PFSK-1 (cell line): ENCODE data around the gene CCSER2. TPM values are rescaled to one million over a fixed set of nuclear protein-coding genes. Genes with fewer than 3 reads are reported as not detected.

Source experiments
- FOXP2 ChIP-seq: optimal IDR thresholded peaks from 2 replicates; pipeline ENCODE3; 2011; ENCODE audit warnings: borderline replicate concordance, control low read depth, inconsistent platforms; ENCODE audit not compliant: insufficient read depth; ENCODE audit errors: extremely low read length, extremely low read depth
- POLR2AphosphoS5 ChIP-seq: IDR thresholded peaks from 2 replicates; pipeline ENCODE4 v1.6.1; 2012; ENCODE audit warnings: low read depth, mild to moderate bottlenecking, control low read depth, low read length, moderate library complexity
- SIN3A ChIP-seq: IDR thresholded peaks from 2 replicates; pipeline ENCODE4 v1.6.1; 2012; ENCODE audit warnings: mild to moderate bottlenecking, low read length, moderate library complexity, borderline replicate concordance; ENCODE audit not compliant: insufficient read depth
- TAF1 ChIP-seq: IDR thresholded peaks from 2 replicates; pipeline ENCODE4 v1.6.1; 2012; ENCODE audit warnings: low read length, control low read depth, borderline replicate concordance; ENCODE audit not compliant: insufficient read depth
- polyA plus RNA-seq: library from polyadenylated mRNA; unstranded; fragments of >200 nt; gene quantifications from one replicate; pipeline ENCODE4 v1.2.1, GENCODE V29; 2012; ENCODE audit warnings: low read depth, missing spikeins; ENCODE audit not compliant: insufficient read length
- TF ChIP-seq, protein P1 (sequence below), 2 experiments: IDR thresholded peaks; 2 replicates each; pipeline versions ENCODE4 v1.6.1 to v1.8.0; 2011 to 2012; ENCODE audit warnings: low read depth in 2 of 2, low read length in 2 of 2, control low read depth in 1 of 2, inconsistent platforms in 1 of 2, mild to moderate bottlenecking in 1 of 2, moderate library complexity in 1 of 2; ENCODE audit not compliant: insufficient read depth in 1 of 2

CCSER2 gene, protein sequence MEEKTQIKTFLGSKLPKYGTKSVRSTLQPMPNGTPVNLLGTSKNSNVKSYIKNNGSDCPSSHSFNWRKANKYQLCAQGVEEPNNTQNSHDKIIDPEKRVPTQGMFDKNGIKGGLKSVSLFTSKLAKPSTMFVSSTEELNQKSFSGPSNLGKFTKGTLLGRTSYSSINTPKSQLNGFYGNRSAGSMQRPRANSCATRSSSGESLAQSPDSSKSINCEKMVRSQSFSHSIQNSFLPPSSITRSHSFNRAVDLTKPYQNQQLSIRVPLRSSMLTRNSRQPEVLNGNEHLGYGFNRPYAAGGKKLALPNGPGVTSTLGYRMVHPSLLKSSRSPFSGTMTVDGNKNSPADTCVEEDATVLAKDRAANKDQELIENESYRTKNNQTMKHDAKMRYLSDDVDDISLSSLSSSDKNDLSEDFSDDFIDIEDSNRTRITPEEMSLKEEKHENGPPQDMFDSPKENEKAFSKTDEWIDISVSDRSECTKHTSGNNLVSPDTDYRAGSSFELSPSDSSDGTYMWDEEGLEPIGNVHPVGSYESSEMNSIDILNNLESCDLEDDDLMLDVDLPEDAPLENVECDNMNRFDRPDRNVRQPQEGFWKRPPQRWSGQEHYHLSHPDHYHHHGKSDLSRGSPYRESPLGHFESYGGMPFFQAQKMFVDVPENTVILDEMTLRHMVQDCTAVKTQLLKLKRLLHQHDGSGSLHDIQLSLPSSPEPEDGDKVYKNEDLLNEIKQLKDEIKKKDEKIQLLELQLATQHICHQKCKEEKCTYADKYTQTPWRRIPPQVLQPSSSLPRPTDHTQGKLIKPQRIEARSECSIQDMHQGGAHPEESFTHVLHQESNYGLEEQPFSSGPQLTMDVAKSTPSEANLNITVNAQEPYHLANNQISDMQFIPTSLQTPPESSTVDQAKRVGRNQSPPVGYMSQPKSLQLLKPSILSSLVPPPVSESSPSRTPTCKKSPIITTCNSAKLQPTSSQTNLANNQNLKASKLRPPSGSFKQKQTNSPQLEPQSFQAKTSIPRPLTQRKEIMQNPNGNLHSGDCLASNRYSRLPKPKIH
- 11.3 TPM for polyA plus RNA-seq

DNA sequence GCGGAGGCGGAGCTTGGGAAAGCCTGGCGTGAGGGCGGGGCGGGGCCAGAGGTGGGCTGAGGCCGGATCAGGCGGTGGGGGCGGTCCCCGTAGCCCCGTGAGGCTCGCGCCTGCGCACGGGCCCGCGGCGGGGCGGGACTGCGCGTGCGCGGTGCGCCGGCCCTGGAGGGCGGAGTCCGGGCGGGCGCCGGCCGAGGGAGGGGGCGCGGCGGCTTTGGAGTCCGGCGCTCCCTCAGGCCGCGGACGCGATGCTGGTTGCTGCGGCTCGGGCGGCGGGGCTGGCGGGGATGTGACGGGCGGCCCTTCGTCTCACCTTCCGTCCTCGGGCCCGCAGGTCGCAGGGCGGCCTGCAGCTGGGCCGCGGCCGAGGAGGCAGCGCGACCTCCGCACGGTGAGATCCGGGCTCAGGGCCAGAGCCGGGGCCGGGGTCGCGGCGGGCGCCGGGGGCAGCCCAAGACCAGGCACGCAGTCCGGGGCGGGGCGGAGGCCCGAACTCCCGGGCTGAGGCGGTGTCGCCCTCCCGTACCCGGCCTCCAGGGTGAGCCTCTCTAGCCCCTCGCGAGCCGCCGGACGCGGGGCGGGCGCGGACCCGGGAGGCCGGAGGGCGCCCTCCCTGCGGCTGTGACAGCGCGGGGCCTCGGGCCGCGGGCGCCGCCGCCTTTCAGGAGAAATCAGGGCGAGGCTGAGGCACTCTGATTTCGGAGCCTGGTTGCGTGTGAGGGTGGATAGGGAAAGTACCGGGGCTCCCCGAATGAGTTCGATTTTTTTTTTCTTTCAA is at the start of gene CCSER2:
Gene CCSER2, plus strand, starts transcription at position 172 of the 778 bp plus-strand sequence. CDS start 42,464 bp downstream, outside the sequence.
- TF ChIP-seq SIN3A (no peak), TAF1 (peak; percentile 63; the same call in 1 of the 2 replicates), FOXP2 (peak; percentile 36), POLR2AphosphoS5 (peak; percentile 63)
- TF ChIP-seq, protein P1, sequence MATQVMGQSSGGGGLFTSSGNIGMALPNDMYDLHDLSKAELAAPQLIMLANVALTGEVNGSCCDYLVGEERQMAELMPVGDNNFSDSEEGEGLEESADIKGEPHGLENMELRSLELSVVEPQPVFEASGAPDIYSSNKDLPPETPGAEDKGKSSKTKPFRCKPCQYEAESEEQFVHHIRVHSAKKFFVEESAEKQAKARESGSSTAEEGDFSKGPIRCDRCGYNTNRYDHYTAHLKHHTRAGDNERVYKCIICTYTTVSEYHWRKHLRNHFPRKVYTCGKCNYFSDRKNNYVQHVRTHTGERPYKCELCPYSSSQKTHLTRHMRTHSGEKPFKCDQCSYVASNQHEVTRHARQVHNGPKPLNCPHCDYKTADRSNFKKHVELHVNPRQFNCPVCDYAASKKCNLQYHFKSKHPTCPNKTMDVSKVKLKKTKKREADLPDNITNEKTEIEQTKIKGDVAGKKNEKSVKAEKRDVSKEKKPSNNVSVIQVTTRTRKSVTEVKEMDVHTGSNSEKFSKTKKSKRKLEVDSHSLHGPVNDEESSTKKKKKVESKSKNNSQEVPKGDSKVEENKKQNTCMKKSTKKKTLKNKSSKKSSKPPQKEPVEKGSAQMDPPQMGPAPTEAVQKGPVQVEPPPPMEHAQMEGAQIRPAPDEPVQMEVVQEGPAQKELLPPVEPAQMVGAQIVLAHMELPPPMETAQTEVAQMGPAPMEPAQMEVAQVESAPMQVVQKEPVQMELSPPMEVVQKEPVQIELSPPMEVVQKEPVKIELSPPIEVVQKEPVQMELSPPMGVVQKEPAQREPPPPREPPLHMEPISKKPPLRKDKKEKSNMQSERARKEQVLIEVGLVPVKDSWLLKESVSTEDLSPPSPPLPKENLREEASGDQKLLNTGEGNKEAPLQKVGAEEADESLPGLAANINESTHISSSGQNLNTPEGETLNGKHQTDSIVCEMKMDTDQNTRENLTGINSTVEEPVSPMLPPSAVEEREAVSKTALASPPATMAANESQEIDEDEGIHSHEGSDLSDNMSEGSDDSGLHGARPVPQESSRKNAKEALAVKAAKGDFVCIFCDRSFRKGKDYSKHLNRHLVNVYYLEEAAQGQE (IDR thresholded peaks at IDR 0.05; ENCODE audit: insufficient read depth in 1 of 2, low read depth in 2 of 2, low read length in 2 of 2), result no peak

DNA sequence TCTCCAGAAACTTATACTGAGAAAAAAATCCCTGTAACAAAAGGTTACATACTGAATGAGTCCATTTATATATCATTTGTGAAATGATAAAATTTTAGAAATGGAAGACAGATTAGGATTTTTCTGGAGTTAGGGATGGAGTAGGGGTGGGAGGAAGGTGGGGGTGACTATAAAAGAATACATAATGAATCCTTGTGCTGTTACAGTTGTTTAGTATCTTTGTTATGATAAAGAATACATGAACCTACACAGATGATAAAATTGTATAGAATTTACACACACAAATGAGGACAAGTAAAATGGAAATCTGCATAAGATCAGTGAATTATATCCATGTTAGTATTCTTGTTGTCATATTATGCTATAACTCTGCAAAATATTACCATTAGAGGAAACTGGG is 41.7 kb upstream of the CCSER2 start:
- TF ChIP-seq POLR2AphosphoS5 (no peak), FOXP2 (no peak), SIN3A (no peak), TAF1 (no peak)
- TF ChIP-seq, protein P1 (IDR thresholded peaks at IDR 0.05; ENCODE audit: insufficient read depth in 1 of 2, low read depth in 2 of 2, low read length in 2 of 2), result no peak

DNA sequence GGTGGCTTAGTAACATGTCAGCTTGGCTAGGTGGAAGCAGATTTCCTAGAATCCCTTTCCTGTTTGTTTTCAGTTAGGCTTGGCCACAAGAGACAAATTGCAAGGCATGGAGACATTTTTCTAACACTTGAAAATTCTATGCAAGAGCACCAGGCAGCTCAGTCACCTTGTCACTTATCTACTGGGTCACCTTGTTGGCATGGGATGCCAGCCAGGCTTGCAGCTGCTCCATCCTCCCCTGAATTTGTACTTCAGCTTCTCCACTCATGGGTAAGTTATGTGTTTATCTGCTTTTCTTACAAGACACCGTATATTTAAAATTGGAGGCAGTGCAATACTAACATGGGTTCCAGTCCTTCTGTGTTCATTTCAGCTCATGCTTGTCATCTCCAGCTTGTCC is 40.2 kb upstream of the CCSER2 start:
- TF ChIP-seq POLR2AphosphoS5 (no peak), TAF1 (no peak), FOXP2 (no peak), SIN3A (no peak)
- TF ChIP-seq, protein P1 (IDR thresholded peaks at IDR 0.05; ENCODE audit: insufficient read depth in 1 of 2, low read depth in 2 of 2, low read length in 2 of 2), result no peak

DNA sequence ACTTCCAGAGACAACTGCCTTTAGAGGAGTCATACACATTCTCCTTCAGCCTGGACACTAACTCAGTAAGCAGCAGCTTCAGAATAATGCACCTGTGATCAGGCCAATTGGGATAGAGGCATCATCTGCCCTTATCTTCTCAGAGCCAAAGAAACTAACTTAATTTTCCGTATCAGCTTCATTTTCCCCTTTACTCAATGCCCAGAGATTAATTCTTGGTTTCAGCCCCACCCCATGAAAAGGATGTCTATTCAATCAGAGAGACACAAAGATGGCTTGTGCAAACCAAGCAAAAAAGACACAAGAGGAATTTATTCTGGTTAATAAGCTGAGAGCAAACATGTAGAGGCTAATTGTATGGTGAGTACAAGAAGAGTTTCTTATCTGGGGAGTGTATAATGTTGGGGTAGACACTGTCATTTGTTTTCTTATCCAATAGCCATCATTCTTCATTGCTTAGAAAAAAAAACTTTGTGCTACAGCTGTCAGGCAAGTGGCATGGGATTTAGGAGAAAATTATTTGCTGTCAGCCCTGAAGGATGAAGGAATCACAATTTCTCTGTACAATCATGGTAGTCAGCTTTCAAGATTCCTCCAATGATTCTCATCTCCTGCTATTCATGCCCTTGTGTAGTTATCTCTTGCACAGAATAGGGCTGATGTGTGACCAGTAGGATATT is 38.7 kb upstream of the CCSER2 start:
- no peak for TF ChIP-seq SIN3A
- no peak for TF ChIP-seq FOXP2
- TF ChIP-seq POLR2AphosphoS5, result no peak
- TF ChIP-seq, protein P1 (IDR thresholded peaks at IDR 0.05; ENCODE audit: insufficient read depth in 1 of 2, low read depth in 2 of 2, low read length in 2 of 2), result no peak
- no peak for TF ChIP-seq TAF1
